Measurements from ENCODE around the gene NGLY1.

DNA sequence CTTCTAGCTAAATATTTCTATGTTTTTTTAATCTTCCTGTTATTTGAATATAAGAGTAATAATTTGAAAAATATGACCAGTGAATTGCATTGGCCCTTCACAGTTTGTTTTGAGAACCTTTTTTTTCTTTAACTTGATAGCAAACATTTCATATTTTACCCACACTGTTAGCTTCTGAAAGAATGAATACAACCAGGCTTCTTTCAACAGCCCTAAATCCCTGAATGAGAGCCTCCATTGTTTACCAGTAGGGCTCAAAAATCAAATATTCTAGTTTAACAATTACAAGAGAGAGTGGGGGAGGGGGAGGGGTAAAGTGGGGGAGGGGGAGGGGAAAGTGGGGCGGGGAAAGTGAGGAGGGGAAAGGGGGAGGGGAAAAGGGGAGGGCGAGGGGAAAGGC lies 104.1 kb downstream of the NGLY1 start:
- TF ChIP-seq, protein P1, sequence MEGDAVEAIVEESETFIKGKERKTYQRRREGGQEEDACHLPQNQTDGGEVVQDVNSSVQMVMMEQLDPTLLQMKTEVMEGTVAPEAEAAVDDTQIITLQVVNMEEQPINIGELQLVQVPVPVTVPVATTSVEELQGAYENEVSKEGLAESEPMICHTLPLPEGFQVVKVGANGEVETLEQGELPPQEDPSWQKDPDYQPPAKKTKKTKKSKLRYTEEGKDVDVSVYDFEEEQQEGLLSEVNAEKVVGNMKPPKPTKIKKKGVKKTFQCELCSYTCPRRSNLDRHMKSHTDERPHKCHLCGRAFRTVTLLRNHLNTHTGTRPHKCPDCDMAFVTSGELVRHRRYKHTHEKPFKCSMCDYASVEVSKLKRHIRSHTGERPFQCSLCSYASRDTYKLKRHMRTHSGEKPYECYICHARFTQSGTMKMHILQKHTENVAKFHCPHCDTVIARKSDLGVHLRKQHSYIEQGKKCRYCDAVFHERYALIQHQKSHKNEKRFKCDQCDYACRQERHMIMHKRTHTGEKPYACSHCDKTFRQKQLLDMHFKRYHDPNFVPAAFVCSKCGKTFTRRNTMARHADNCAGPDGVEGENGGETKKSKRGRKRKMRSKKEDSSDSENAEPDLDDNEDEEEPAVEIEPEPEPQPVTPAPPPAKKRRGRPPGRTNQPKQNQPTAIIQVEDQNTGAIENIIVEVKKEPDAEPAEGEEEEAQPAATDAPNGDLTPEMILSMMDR (IDR thresholded peaks at IDR 0.05): no peak
- no peak for TF ChIP-seq POLR2AphosphoS5 (IDR thresholded peaks at IDR 0.05)
- no peak for TF ChIP-seq POLR2A (IDR thresholded peaks at IDR 0.05)
